COLO829 (cell line): ENCODE data around the gene DKKL1.
"Not testable (repeated sequence)": the region's sequence is repeated elsewhere in the genome, so short reads cannot be mapped to it uniquely, and the experiment has no call there.

ENCODE experiments used
- DNase-seq: peaks from one replicate; pipeline ENCODE4 v3.0.0; 2012; ENCODE audit warnings: low spot score

The DKKL1 gene

GRCh38 chr19:49363268-49364082 is at the start of gene DKKL1:
DKKL1 (plus strand) TSS chr19:49363877; CDS start chr19:49363999, 122 bp downstream.
- peak; percentile 100 for DNase-seq

GRCh38 chr19:49315111-49315510 is 48.6 kb upstream of the DKKL1 start:
- no peak for DNase-seq

DNA sequence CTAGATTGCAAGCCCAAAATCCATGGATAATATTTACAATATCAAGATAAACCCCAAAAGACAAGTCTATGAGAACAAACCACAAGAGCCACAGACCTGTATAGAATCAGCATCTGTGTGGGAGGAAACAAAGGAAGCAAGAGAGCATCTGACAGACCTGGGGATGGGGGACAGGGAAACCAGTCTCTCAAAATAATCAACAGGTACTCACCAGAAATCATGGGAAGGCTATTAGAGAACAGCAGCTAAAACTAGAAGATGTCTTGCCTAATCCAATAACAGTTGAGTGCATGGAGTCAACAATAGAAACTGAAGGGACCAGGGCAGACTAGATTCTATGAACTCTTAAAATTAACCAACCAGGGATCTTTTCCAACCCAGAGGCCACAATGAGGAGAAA is 47.4 kb upstream of the DKKL1 start:
- DNase-seq, result no peak

DNA sequence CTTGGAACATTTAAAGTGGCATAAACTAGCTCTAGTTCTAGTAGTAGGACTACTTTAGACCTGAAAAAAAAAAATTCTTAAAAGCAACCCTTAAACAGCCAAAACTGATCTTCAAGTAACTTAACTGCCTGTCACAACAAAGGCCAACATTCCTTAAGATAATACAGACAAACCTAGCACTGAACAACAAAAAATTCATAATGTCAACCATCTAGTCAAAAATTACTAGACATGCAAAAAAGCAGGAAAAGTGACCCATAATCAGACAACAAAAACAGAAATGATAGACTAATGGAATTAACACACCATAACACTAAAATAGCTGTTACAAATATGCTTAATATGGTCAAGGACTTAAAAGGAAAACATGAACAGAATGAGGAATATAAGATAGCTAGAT is 45.4 kb upstream of the DKKL1 start:
- DNase-seq, result no peak

DNA sequence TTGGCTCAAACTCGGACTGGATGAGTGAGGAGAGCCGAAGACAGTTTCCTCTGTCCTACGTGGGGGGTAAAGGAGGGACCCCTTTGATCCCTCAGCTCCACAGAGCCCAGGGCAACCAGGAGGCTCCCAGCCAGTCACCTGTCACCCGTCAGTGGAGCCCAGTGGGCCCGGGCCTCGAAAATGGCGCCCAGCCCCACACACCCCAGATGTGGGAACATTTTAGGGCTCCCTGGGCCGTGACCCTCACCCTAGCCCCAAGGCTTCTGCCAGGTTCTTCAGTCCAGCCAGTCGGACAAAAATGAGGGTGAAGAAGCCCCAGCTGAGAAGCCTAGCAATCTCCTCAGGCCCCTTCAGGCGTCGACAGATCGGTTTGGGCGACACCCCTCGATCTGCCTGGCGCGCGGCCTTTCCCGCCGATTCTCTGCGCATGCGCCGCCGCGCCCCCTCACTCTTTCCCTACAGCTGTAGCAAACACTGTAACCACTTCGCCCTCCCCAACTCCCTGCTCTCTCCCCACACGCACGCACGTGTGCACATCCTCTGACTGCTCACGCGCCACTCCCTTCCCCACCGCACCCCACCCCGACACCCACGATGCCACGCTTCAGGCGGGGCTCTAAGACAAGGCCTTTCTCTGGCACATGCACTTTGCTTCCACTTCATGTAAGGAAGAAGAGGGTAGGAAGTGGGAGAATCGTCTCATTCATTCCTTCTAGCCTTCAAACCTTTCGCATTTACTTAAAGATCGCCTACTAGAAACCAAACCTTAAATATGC is 38.7 kb upstream of the DKKL1 start, which contains the start of gene SLC6A16:
Gene SLC6A16, minus strand, starts transcription at position 391 of the 776 bp plus-strand sequence. CDS start 13,844 bp downstream, outside the sequence.
- DNase-seq, result no peak

DNA sequence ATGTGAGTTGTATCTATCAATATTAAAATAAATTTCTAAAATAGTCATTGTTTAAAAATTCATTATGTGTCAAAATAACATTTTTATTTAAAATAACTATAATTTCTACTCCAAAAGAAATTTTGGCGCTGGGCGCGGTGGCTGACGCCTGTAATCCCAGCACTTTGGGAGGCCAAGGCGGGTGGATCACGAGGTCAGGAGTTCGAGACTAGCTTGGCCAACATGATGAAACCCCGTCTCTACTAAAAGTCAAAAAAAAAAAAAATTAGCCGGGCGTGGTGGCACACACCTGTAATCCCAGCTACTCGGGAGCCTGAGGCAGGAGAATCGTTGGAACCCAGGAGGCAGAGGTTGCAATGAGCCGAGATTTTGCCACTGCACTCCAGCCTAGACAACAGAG is 37.9 kb upstream of the DKKL1 start:
- not testable (repeated sequence) for DNase-seq

- DNase-seq, result no peak
These were observed 37.4 kb upstream of the DKKL1 start for GRCh38 chr19:49326165-49326704.

GRCh38 chr19:49327878-49328544 is 35.7 kb upstream of the DKKL1 start:
- DNase-seq, result peak; percentile 36

DNA sequence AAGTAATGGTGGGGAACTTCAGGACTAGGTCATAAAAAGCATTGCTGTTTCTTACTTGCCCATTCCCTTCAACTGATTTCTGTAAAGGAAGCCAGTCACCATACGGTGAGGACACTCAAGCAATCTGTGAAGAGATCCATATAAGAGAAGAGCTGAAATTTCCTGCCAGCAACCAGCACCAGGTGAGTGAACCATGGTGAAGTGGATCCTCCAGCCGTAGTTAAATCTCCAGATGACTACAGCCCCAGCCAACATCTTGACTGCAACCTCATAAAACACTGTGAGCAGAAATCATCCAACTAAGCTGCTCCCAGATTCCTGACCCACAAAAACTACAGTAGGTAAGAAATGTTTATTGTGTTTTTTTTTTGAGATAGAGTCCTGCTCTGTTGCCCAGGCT is 34.9 kb upstream of the DKKL1 start:
- DNase-seq, result no peak

DNA sequence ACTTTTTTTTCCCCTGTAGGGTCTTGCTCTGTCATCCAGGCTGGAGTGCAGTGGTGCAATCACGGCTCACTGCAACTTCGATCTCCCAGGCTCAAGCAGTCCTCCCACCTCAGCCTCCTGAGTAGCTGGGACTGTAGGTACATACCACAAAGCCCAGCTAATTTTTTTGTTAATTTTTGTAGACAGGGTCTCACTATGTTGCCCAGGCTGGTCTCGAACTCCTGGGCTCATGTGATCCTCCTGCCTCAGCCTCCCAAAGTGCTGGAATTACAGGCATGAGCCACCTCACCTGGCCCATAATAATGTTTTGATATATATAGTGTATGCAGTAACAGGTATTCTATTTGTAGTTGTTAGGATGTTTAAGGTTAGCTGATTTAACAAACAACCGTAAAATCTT is 32.5 kb upstream of the DKKL1 start:
- DNase-seq, result not testable (repeated sequence)

DNA sequence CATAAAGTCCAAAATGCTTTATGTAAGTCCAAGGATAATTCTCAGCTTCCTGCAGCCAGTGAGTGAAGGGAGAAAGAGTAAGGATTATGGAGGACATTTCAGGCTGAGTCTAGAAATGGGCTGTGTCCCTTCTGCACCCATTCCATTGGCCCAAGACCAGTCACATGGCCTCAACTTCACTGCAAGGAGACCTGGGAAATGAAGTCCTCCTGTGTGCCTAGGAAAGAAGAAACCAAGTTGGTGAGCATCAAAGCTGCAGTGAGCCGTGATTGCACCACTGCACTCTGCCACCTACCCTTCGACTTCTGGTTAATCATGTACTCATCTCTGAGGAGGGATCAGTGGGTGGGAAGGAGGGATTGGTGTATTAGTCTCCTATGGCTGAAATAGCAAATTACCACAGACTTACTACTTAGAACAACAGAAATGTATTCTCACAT is 32.0 kb upstream of the DKKL1 start:
- peak; percentile 49 for DNase-seq

DNA sequence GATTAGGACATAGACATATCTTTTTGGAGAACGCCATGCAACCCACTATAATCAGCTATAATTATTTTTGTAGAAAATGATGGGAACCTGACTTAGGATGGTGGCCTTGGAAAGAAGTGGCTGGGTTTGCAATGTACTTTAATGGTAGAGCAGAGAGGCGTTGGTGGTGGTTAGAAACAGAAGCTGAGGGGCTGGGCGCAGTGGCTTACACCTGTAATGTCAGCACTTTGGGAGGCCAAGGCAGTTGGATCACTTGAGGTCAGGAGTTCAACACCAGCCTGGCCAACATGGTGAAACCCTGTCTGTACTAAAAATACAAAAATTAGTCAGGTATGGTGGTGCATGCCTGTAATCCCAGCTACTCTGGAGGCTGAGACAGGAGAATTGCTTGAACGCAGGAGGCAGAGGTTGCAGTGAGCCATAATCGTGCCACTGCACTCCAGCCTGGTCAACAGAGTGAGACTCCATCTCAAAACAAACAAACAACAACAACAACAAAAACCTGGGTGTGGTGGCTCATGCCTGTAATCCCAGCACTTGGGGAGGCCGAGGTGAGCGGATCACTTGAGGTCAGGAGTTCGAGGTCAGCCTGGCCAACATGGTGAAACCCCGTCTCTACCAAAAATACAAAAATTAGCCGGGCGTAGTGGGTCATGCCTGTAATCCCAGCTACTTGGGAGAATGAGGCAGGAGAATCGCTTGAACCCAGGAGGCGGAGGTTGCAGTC is 30.8 kb upstream of the DKKL1 start:
- not testable (repeated sequence) for DNase-seq

GRCh38 chr19:49333418-49333805 is 30.3 kb upstream of the DKKL1 start:
- no peak for DNase-seq

- no peak for DNase-seq
These were observed 29.8 kb upstream of the DKKL1 start for GRCh38 chr19:49333811-49334288.

DNA sequence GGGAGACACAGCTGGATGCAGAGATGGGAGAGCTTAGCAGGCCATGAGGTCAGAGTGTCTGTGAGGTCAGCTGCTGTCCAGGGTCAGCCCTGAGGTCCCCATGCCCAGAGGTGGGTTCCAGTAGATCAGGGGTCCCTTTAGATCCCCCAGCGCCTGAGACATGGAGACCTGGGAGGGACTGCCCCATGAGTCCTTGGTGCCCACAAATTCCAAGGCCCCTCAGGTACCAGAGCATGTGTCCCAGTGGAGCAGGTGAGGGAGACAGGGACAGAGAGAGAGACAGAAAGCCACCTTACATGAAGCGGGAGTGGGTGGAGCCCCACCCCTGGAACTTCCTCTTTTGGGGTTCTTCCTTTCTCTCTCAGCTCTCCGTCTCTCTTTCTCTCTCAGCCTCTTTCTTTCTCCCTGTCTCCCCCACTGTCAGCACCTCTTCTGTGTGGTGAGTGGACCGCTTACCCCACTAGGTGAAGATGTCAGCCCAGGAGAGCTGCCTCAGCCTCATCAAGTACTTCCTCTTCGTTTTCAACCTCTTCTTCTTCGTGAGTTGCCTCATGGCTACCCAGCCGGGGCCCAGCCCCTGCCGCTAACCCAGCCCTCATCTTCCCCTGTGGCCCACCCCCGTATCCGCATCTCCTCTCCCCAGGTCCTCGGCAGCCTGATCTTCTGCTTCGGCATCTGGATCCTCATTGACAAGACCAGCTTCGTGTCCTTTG is 28.4 kb upstream of the DKKL1 start, which contains the start of gene CD37:
Gene CD37, plus strand, starts transcription at position 336 of the 713 bp plus-strand sequence. Its CDS starts 135 bp downstream, at position 471.
- no peak for DNase-seq

GRCh38 chr19:49335784-49336481 is 27.7 kb upstream of the DKKL1 start:
- DNase-seq, result no peak

DNA sequence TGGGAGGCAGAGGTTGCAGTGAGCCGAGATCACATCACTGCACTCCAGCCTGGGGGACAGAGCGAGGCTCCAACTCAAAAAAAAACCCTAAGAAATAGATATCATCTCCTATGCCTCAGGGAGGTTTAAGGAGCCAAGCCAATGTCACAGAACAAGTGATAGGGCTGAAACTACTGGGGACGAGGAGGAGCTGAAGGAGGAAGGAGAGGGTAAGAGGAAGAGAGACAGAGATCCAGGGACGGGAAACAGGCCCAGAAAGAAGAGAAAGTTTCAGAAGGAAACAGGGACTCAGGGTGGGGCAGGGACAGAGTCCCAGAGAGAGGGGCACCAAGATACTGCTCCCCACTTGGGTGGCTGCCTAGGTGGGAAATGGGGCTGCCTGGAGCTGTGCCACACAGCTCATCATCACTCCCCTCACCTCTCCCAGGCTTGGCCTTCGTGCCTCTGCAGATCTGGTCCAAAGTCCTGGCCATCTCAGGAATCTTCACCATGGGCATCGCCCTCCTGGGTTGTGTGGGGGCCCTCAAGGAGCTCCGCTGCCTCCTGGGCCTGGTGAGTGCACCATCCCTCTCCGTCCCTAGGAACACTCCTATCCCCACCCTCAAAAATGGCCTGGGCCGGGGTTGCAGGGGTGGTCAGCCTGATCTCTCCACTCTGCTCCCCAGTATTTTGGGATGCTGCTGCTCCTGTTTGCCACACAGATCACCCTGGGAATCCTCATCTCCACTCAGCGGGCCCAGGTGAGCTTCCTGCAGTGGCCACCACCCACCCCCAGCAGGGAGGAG is 27.0 kb upstream of the DKKL1 start:
- DNase-seq, result no peak

GRCh38 chr19:49337267-49338022 is 26.2 kb upstream of the DKKL1 start:
- DNase-seq, result no peak
